Measurements from ENCODE around the gene MYO1D. TPM values are rescaled to one million over a fixed set of nuclear protein-coding genes. Genes with fewer than 3 reads are reported as not detected.

Gene MYO1D
- total RNA-seq, 1 experiment from 2014 or later: 35.7 TPM

DNA sequence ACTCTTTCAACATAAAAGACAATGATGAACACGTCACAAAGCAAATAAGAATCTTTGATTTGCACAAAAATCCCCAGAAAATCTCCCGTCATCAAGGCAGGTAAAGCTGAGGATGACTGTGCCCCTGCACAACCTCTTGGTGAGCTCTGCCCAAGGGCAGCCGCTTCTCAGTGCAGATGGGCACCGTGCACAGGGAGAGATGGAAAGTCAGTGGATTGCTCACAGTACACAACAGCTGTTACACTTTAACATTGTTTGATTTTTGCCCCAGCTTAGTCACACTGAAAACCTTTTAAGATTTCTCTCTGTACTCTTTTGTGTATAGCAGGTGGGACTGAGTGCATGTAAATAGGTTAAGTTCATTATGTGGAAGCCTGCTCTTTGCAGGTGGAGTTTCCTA is 285.9 kb downstream of the MYO1D start:
- Histone ChIP-seq H3K9me3 (ENCODE audit: control insufficient read depth in 1 of 2, insufficient read depth in 1 of 2, low read depth in 1 of 2, low read length in 2 of 2) (no peaks in the 10 kb centered on the region), H3K4me3 (replicated peaks in 1 of 2; ENCODE audit: low read depth in 1 of 2, low read length in 2 of 2) (no peak overlapping the region), H3K79me2 (ENCODE audit: insufficient read depth, low read length) (no peaks in the 10 kb centered on the region), H2AFZ (ENCODE audit: low read depth, low read length, poor library complexity, severe bottlenecking) (no peak overlapping the region), H3K4me2 (ENCODE audit: low read length) (no peak overlapping the region), H3K4me1 (ENCODE audit: control insufficient read depth in 1 of 2, insufficient read depth in 2 of 2, low read length in 2 of 2) (no peaks in the 10 kb centered on the region), H3K9ac (ENCODE audit: low read length) (no peak overlapping the region), H3K9me2 (ENCODE audit: insufficient read depth) (no peaks in the 10 kb centered on the region), H4K20me1 (ENCODE audit: insufficient read depth) (no peaks in the 10 kb centered on the region), H3K27me3 (ENCODE audit: insufficient read depth, low read length) (no peaks in the 10 kb centered on the region), H3K36me3 (ENCODE audit: control insufficient read depth in 1 of 2, insufficient read depth in 2 of 2, low read length in 2 of 2) (no peaks in the 10 kb centered on the region), H3K27ac (ENCODE audit: low read depth, low read length) (no peak overlapping the region)
- DNase-seq (ENCODE audit: low read depth, low spot score): no peak
- TF ChIP-seq, protein P1, sequence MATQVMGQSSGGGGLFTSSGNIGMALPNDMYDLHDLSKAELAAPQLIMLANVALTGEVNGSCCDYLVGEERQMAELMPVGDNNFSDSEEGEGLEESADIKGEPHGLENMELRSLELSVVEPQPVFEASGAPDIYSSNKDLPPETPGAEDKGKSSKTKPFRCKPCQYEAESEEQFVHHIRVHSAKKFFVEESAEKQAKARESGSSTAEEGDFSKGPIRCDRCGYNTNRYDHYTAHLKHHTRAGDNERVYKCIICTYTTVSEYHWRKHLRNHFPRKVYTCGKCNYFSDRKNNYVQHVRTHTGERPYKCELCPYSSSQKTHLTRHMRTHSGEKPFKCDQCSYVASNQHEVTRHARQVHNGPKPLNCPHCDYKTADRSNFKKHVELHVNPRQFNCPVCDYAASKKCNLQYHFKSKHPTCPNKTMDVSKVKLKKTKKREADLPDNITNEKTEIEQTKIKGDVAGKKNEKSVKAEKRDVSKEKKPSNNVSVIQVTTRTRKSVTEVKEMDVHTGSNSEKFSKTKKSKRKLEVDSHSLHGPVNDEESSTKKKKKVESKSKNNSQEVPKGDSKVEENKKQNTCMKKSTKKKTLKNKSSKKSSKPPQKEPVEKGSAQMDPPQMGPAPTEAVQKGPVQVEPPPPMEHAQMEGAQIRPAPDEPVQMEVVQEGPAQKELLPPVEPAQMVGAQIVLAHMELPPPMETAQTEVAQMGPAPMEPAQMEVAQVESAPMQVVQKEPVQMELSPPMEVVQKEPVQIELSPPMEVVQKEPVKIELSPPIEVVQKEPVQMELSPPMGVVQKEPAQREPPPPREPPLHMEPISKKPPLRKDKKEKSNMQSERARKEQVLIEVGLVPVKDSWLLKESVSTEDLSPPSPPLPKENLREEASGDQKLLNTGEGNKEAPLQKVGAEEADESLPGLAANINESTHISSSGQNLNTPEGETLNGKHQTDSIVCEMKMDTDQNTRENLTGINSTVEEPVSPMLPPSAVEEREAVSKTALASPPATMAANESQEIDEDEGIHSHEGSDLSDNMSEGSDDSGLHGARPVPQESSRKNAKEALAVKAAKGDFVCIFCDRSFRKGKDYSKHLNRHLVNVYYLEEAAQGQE (IDR thresholded peaks at IDR 0.05; ENCODE audit: low read depth): no peak
- TF ChIP-seq, protein P2, sequence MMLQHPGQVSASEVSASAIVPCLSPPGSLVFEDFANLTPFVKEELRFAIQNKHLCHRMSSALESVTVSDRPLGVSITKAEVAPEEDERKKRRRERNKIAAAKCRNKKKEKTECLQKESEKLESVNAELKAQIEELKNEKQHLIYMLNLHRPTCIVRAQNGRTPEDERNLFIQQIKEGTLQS (IDR thresholded peaks at IDR 0.05): no peak
- TF ChIP-seq CEBPB (IDR thresholded peaks at IDR 0.05; ENCODE audit: low read depth) (no peak), EZH2phosphoT487 (IDR thresholded peaks at IDR 0.05; ENCODE audit: borderline replicate concordance) (no peak), POLR2A (IDR thresholded peaks at IDR 0.05; ENCODE audit: borderline replicate concordance, extremely low read depth, insufficient read depth, insufficient read length) (no peak), JUND (IDR thresholded peaks at IDR 0.05) (no peak), CBX3 (IDR thresholded peaks at IDR 0.05; ENCODE audit: low read depth) (no peak), TCF7L2 (IDR thresholded peaks at IDR 0.05; ENCODE audit: borderline replicate concordance, extremely low read depth, insufficient read depth, insufficient read length) (no peak), SP1 (IDR thresholded peaks at IDR 0.05; ENCODE audit: low read depth) (no peak)
- TF ChIP-seq, protein P3, sequence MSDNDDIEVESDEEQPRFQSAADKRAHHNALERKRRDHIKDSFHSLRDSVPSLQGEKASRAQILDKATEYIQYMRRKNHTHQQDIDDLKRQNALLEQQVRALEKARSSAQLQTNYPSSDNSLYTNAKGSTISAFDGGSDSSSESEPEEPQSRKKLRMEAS (IDR thresholded peaks at IDR 0.05): no peak
- TF ChIP-seq, protein P4, sequence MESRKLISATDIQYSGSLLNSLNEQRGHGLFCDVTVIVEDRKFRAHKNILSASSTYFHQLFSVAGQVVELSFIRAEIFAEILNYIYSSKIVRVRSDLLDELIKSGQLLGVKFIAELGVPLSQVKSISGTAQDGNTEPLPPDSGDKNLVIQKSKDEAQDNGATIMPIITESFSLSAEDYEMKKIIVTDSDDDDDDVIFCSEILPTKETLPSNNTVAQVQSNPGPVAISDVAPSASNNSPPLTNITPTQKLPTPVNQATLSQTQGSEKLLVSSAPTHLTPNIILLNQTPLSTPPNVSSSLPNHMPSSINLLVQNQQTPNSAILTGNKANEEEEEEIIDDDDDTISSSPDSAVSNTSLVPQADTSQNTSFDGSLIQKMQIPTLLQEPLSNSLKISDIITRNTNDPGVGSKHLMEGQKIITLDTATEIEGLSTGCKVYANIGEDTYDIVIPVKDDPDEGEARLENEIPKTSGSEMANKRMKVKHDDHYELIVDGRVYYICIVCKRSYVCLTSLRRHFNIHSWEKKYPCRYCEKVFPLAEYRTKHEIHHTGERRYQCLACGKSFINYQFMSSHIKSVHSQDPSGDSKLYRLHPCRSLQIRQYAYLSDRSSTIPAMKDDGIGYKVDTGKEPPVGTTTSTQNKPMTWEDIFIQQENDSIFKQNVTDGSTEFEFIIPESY (IDR thresholded peaks at IDR 0.05; ENCODE audit: extremely low read depth, insufficient replicate concordance, low read length): no peak
- no TSS peak for BruUV-seq (replicated peaks)
- ChIA-PET CTCF (no interaction called here), POLR2A (no interaction called here), RAD21 (ENCODE audit: low non-redundant PET in 1 of 2, low total read pairs in 2 of 2, uncharacterized antibody in 2 of 2, unreplicated experiment in 2 of 2) (no interaction called here)
- intact Hi-C loops (cut with micrococcal nuclease): no loop called here
- ATAC-seq: no peak

Measured in HCT116 (cell line).